Esophagus squamous epithelium (tissue), 5 donors: ENCODE results near the gene WNT7B. TPM values are rescaled to one million over a fixed set of nuclear protein-coding genes. Genes with fewer than 3 reads are reported as not detected.

Experiments
- DNase-seq: peaks from one replicate; lab custom pipeline; 2025; lab: John Stamatoyannopoulos, UW
- H3K27ac ChIP-seq, 4 donors: fragments of 200-600 bp; sonication (generic); one replicate each; pipeline ENCODE4 v1.5.1; 2016 to 2019; ENCODE audit warnings: mild to moderate bottlenecking in 1 of 4
- H3K27me3 ChIP-seq, 4 donors: fragments of 200-600 bp; sonication (generic); 1 replicate in 3 of 4; 2 replicates in 1 of 4; pipeline versions ENCODE4 v1.5.1 to v1.6.0; 2017 to 2021; ENCODE audit warnings: antibody characterized with exemption in 1 of 4
- H3K36me3 ChIP-seq, 3 donors: fragments of 200-600 bp; sonication (generic); one replicate each; pipeline ENCODE4 v1.5.1; 2016 to 2019
- H3K4me1 ChIP-seq, 3 donors: fragments of 200-600 bp; sonication (generic); one replicate each; pipeline ENCODE4 v1.5.1; 2017 to 2019
- H3K4me3 ChIP-seq, 4 donors: fragments of 200-600 bp; sonication (generic); 1 replicate in 3 of 4; 2 replicates in 1 of 4; pipeline ENCODE4 v1.5.1; 2016 to 2019; ENCODE audit warnings: mild to moderate bottlenecking in 2 of 4, moderate library complexity in 1 of 4
- H3K9me3 ChIP-seq, 3 donors: fragments of 200-600 bp; sonication (generic); one replicate each; pipeline ENCODE4 v1.5.1; 2016 to 2019
- POLR2A ChIP-seq, 4 donors: fragments of 450-650 bp; IDR thresholded peaks; one replicate each; pipeline ENCODE4 v1.6.1; 2017; ENCODE audit warnings: antibody characterized with exemption in 4 of 4, mild to moderate bottlenecking in 4 of 4, moderate library complexity in 3 of 4
- WGBS, 2 donors: methylation state at CpG; one replicate each; pipeline ENCODE4 v1.1.5; 2018; 5-methylcytosine and 5-hydroxymethylcytosine counted together
- intact Hi-C: fragments of 100-400 bp; cut with DNase I; formaldehyde crosslinking; loops from one replicate; pipeline ENCODE4 v1.15.0; 2022
- total RNA-seq, 4 donors: library from RNA; depleted of rRNA; stranded (reverse); fragments of >200 nt; gene quantifications; one replicate each; pipeline ENCODE4 v1.1.0, GENCODE V29; 2016
- TF ChIP-seq, protein P1 (sequence below), 6 experiments: fragments of 450-650 bp in 4 of 6; fragments of 200-600 bp in 2 of 6; sonication (generic) in 2 of 6; IDR thresholded peaks; one replicate each; pipeline ENCODE4 v1.5.1; 2016 to 2019; ENCODE audit warnings: antibody characterized with exemption in 6 of 6, mild to moderate bottlenecking in 4 of 6, moderate library complexity in 4 of 6
- donor health status: DM: yes; HTN: yes; CAD: no.

WNT7B gene
- total RNA-seq, 4 donors from 2014 or later: 10.6 to 27.0 (median 16.1) TPM

DNA sequence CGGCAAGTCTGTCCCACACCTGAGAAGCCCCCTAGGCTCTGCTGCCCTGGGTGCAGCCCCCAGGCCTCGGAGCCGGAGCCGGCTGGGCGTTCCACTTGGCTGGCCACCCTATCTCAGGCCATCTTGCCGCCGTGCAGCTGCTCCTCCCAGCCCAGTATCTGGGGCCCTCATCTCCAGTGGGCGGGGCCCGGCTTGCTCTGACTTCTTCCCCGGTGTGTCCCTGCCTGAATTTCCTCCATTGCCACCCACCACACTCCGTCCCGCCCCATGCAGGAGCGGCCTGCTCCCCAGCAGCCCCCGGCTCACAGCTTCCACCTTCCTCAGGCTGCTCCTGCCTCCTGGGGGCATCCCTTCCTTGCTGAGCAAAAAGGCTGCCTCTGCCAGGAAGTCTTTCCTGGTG, 46.6 kb downstream of the WNT7B start:
- WGBS, 2 donors: 85% methylated on average over 9 of the region's 14 CpGs; no CpG with 5 or more reads in 1 of the 2 donors
- Histone ChIP-seq H3K9me3 (no peaks in the 10 kb centered on the region), H3K27ac (no peak overlapping the region), H3K27me3 (peaks cover 0 to 49% (median 0%) of the 10 kb centered on the region in 4 donors), H3K4me1 (peaks cover 10 to 18% (median 12%) of the 10 kb centered on the region in 3 donors), H3K4me3 (no peak overlapping the region), H3K36me3 (peaks cover 0 to 35% (median 0%) of the 10 kb centered on the region in 3 donors)
- intact Hi-C loops: no loop called here
- TF ChIP-seq, protein P1, sequence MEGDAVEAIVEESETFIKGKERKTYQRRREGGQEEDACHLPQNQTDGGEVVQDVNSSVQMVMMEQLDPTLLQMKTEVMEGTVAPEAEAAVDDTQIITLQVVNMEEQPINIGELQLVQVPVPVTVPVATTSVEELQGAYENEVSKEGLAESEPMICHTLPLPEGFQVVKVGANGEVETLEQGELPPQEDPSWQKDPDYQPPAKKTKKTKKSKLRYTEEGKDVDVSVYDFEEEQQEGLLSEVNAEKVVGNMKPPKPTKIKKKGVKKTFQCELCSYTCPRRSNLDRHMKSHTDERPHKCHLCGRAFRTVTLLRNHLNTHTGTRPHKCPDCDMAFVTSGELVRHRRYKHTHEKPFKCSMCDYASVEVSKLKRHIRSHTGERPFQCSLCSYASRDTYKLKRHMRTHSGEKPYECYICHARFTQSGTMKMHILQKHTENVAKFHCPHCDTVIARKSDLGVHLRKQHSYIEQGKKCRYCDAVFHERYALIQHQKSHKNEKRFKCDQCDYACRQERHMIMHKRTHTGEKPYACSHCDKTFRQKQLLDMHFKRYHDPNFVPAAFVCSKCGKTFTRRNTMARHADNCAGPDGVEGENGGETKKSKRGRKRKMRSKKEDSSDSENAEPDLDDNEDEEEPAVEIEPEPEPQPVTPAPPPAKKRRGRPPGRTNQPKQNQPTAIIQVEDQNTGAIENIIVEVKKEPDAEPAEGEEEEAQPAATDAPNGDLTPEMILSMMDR (IDR thresholded peaks at IDR 0.05): no peak
- no peak for TF ChIP-seq POLR2A (IDR thresholded peaks at IDR 0.05)
- DNase-seq: no peak

DNA sequence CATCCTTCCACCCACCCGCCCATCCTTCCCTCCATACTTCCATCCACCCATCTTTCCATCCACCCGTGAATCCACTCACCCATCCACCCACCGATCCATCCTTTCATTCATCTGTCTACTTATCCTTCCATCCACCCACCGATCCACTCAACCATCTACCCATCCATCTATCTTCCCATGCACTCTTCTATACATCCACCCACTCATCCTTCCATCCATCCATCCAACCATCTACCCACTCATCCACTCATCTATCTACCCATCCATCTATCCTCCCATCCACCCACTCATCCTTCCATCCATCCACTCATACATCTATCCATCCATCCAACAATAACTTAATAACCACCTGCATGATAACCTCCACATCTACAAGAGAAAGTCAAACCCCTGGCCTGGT, 47.3 kb downstream of the WNT7B start:
- H3K9me3 ChIP-seq: no peaks in the 10 kb centered on the region
- H3K36me3 ChIP-seq: peaks cover 0 to 35% (median 0%) of the 10 kb centered on the region in 3 donors
- H3K4me3 ChIP-seq: no peak overlapping the region
- H3K4me1 ChIP-seq: peaks cover 5 to 12% (median 6%) of the 10 kb centered on the region in 3 donors
- peaks cover 0 to 42% (median 0%) of the 10 kb centered on the region in 4 donors for H3K27me3 ChIP-seq
- H3K27ac ChIP-seq: no peak overlapping the region
- no peak for DNase-seq
- WGBS, 2 donors: 80 to 85% methylated on average over 4 of the region's 4 CpGs
- TF ChIP-seq POLR2A (IDR thresholded peaks at IDR 0.05): no peak
- TF ChIP-seq, protein P1 (IDR thresholded peaks at IDR 0.05): no peak
- intact Hi-C loops: no loop called here

DNA sequence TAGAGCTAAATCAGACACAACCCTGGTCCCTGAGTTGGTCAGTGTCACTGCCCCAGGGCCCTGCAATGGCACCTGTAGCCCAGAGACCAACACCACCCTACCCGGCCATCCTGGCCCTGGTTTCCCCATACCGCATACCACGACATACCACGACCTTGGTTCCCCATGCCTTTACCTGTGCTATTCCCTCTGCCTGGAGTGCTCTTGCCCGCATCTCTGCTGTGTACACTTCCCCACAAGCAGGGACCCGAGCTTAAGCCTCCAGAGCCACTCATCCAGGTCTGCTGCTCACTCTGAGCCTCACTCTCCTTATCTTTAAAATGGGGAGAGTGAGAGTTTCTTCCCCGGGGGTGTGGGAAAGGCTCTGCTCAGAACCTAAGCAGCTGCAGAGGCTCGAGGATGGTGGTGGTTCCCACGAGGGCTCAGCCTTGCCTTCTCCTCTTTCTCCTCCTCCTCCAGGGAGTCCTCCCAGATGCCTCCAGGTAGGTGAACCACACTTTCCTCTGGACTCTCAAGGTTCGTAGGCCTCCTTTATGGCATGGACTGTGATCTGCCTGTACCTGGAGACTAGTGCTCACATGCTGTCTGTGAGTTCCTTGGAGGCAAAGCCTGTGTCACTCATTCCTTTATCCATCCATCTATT, 48.1 kb downstream of the WNT7B start:
- TF ChIP-seq, protein P1 (IDR thresholded peaks at IDR 0.05): no peak
- TF ChIP-seq POLR2A (IDR thresholded peaks at IDR 0.05): no peak
- Histone ChIP-seq H3K27ac (no peak overlapping the region), H3K36me3 (peaks cover 0 to 35% (median 0%) of the 10 kb centered on the region in 3 donors), H3K9me3 (no peaks in the 10 kb centered on the region), H3K4me3 (no peak overlapping the region), H3K27me3 (peaks cover 0 to 34% (median 0%) of the 10 kb centered on the region in 4 donors), H3K4me1 (peaks cover 0 to 9% (median 0%) of the 10 kb centered on the region in 3 donors)
- DNase-seq: no peak
- 72 to 82% methylated on average over 7 to 9 of the region's 10 CpGs for WGBS, 2 donors
- intact Hi-C loops: no loop called here

DNA sequence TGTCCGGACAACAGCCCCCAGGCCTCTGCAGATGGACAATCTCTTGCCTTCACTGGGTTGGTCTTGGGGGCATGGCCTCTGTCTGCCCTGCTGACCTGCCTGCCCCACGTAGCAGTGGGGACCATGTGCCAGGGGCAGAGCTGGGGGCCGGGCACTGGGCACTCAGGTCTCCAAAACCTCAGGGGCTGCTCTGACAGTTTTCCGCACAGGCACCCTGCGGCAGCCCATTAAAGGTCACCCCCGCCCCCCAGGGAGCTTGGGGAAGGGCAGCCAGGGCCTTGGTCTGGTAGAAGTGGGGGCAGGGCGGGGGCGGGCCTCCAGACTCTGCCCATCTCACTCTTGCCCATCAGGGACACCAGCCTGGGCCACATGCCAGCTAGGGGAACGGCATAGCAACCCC, 49.9 kb downstream of the WNT7B start:
- H3K27ac ChIP-seq: no peak overlapping the region
- DNase-seq: no peak
- H3K4me1 ChIP-seq: peaks cover 0 to 7% (median 0%) of the 10 kb centered on the region in 3 donors
- peaks cover 0 to 16% (median 0%) of the 10 kb centered on the region in 4 donors for H3K27me3 ChIP-seq
- H3K36me3 ChIP-seq: peaks cover 0 to 48% (median 0%) of the 10 kb centered on the region in 3 donors
- WGBS, 2 donors: no CpG with 5 or more reads among the region's 9 CpGs
- H3K4me3 ChIP-seq: no peak overlapping the region
- intact Hi-C loops: no loop called here
- TF ChIP-seq, protein P1 (IDR thresholded peaks at IDR 0.05): no peak
- no peak for TF ChIP-seq POLR2A (IDR thresholded peaks at IDR 0.05)
- no peaks in the 10 kb centered on the region for H3K9me3 ChIP-seq

DNA sequence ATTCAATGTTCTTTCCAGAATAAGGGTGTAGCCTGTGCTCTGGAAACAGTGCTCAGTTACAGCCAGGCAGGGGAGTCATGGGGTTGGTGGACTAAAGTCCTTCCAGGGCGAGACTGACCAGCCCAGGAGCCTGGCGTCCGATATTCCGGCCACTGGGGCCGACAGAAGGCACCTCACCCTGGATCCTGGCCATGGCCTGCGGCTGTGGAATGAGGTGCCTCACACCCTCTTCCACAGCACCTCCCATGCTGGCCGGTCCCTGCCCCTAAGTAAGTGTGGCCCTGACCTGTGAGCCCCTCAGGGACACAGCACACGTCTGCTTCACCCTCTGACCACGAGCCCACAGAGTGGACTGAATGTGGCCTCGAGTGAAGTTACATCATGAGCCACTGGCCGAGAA, 50.5 kb downstream of the WNT7B start:
- Histone ChIP-seq H3K27ac (no peak overlapping the region), H3K36me3 (peaks cover 0 to 52% (median 0%) of the 10 kb centered on the region in 3 donors), H3K4me1 (peaks cover 0 to 7% (median 0%) of the 10 kb centered on the region in 3 donors), H3K4me3 (no peak overlapping the region), H3K27me3 (peaks cover 0 to 10% (median 0%) of the 10 kb centered on the region in 4 donors), H3K9me3 (no peaks in the 10 kb centered on the region)
- no peak for DNase-seq
- intact Hi-C loops: no loop called here
- 75 to 78% methylated on average over 4 to 6 of the region's 11 CpGs for WGBS, 2 donors
- TF ChIP-seq POLR2A (IDR thresholded peaks at IDR 0.05): no peak
- TF ChIP-seq, protein P1 (IDR thresholded peaks at IDR 0.05): no peak
